Stimulated activated CD4-positive, alpha-beta T cell treated with anti-CD3 and anti-CD28 coated beads, Interleukin-4, amount 100 ng/mL, for 24 hours (primary cell): Measurements from ENCODE around the gene PDIA2.
A peak's percentile ranks its signal among the peaks of the same experiment; 100 is the strongest.
"Not testable (repeated sequence)": the region's sequence is repeated elsewhere in the genome, so short reads cannot be mapped to it uniquely, and the experiment has no call there.

Source experiments
- DNase-seq: peaks from one replicate; pipeline ENCODE4 v3.0.0-alpha.2; 2020

Gene PDIA2

GRCh38 chr16:264440-264951 is 18.5 kb upstream of the PDIA2 start:
- DNase-seq, result no peak

- DNase-seq, result no peak
These were observed 17.9 kb upstream of the PDIA2 start for GRCh38 chr16:265002-265529.

- peak; percentile 11 for DNase-seq
These were observed 17.3 kb upstream of the PDIA2 start for GRCh38 chr16:265711-266110.

GRCh38 chr16:266258-267164 is 16.5 kb upstream of the PDIA2 start:
- no peak for DNase-seq

GRCh38 chr16:267562-267961 is 15.4 kb upstream of the PDIA2 start:
- DNase-seq, result not testable (repeated sequence)

- DNase-seq, result no peak
These were observed 14.6 kb upstream of the PDIA2 start for GRCh38 chr16:268141-269053.

- DNase-seq, result no peak
These were observed 13.7 kb upstream of the PDIA2 start for GRCh38 chr16:269061-269796.

- DNase-seq, result no peak
These were observed 12.3 kb upstream of the PDIA2 start for GRCh38 chr16:270381-271255.

GRCh38 chr16:272633-273546 is 10.1 kb upstream of the PDIA2 start:
- DNase-seq, result no peak

- DNase-seq, result no peak
These were observed 9.2 kb upstream of the PDIA2 start for GRCh38 chr16:273547-274421.

- no peak for DNase-seq
These were observed 7.8 kb upstream of the PDIA2 start for GRCh38 chr16:275041-275641.

GRCh38 chr16:275786-276232 is 7.2 kb upstream of the PDIA2 start, which contains the start of gene RGS11:
Gene RGS11 (minus strand): TSS chr16:275944. CDS start chr16:275911, 33 bp downstream.
- DNase-seq, result no peak

- no peak for DNase-seq
These were observed 6.4 kb upstream of the PDIA2 start for GRCh38 chr16:276426-277077.

- peak; percentile 19 for DNase-seq
These were observed 4.0 kb upstream of the PDIA2 start for GRCh38 chr16:278863-279366.

GRCh38 chr16:279531-279930 is 3.4 kb upstream of the PDIA2 start:
- no peak for DNase-seq

- no peak for DNase-seq
These were observed 2.9 kb upstream of the PDIA2 start for GRCh38 chr16:280005-280460.

- no peak for DNase-seq
These were observed 2.4 kb upstream of the PDIA2 start, which contains the start of gene ARHGDIG for GRCh38 chr16:280552-280951. Gene ARHGDIG (plus strand): TSS chr16:280591. CDS start chr16:280681, 90 bp downstream.
